Measurements from ENCODE around the gene IFI16. TPM values are rescaled to one million over a fixed set of nuclear protein-coding genes. Genes with fewer than 3 reads are reported as not detected.
A peak's percentile ranks its signal among the peaks of the same experiment; 100 is the strongest.

Gene IFI16
- total RNA-seq, 1 donor from 2014 or later: 21.9 TPM

GRCh38 chr1:159065106-159065505 is 55.4 kb downstream of the IFI16 start:
- H3K4me1 ChIP-seq: peaks cover 2% of the 10 kb centered on the region
- H3K4me3 ChIP-seq: no peak overlapping the region
- TF ChIP-seq, protein P1, sequence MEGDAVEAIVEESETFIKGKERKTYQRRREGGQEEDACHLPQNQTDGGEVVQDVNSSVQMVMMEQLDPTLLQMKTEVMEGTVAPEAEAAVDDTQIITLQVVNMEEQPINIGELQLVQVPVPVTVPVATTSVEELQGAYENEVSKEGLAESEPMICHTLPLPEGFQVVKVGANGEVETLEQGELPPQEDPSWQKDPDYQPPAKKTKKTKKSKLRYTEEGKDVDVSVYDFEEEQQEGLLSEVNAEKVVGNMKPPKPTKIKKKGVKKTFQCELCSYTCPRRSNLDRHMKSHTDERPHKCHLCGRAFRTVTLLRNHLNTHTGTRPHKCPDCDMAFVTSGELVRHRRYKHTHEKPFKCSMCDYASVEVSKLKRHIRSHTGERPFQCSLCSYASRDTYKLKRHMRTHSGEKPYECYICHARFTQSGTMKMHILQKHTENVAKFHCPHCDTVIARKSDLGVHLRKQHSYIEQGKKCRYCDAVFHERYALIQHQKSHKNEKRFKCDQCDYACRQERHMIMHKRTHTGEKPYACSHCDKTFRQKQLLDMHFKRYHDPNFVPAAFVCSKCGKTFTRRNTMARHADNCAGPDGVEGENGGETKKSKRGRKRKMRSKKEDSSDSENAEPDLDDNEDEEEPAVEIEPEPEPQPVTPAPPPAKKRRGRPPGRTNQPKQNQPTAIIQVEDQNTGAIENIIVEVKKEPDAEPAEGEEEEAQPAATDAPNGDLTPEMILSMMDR (IDR thresholded peaks at IDR 0.05; ENCODE audit: borderline replicate concordance): no peak
- intact Hi-C loops (cut with micrococcal nuclease): no loop called here
- DNase-seq: no peak
- no peaks in the 10 kb centered on the region for H3K27me3 ChIP-seq (ENCODE audit: low read depth)
- no peaks in the 10 kb centered on the region for H3K9me3 ChIP-seq (replicated peaks)
- no peaks in the 10 kb centered on the region for H3K36me3 ChIP-seq
- no peak overlapping the region for H3K27ac ChIP-seq (replicated peaks)

DNA sequence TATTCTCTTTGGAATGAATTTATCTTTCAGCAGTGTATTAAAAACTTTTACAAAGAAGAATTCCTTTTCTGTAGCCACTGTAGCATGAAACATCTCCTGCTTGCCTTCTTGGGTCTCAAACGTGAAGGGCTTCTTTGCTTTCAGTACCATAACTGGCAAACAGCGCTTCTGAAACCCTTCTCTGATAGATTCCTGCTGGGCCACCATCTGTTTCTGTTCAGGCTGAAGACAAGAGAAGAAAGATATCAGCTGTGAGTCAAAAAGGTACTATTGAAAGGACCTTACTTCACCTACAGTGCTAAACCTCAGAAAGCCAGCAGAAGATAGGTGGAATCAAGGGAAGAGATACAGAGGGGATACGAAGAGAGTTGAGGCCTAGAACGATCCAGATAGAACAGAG is 56.4 kb downstream of the IFI16 start:
- no peaks in the 10 kb centered on the region for H3K9me3 ChIP-seq (replicated peaks)
- no peak overlapping the region for H3K4me3 ChIP-seq
- peaks cover 2% of the 10 kb centered on the region for H3K4me1 ChIP-seq
- no peak overlapping the region for H3K27ac ChIP-seq (replicated peaks)
- TF ChIP-seq, protein P1 (IDR thresholded peaks at IDR 0.05; ENCODE audit: borderline replicate concordance): no peak
- DNase-seq: no peak
- H3K27me3 ChIP-seq (ENCODE audit: low read depth): no peaks in the 10 kb centered on the region
- intact Hi-C loops (cut with micrococcal nuclease): no loop called here
- no peaks in the 10 kb centered on the region for H3K36me3 ChIP-seq

DNA sequence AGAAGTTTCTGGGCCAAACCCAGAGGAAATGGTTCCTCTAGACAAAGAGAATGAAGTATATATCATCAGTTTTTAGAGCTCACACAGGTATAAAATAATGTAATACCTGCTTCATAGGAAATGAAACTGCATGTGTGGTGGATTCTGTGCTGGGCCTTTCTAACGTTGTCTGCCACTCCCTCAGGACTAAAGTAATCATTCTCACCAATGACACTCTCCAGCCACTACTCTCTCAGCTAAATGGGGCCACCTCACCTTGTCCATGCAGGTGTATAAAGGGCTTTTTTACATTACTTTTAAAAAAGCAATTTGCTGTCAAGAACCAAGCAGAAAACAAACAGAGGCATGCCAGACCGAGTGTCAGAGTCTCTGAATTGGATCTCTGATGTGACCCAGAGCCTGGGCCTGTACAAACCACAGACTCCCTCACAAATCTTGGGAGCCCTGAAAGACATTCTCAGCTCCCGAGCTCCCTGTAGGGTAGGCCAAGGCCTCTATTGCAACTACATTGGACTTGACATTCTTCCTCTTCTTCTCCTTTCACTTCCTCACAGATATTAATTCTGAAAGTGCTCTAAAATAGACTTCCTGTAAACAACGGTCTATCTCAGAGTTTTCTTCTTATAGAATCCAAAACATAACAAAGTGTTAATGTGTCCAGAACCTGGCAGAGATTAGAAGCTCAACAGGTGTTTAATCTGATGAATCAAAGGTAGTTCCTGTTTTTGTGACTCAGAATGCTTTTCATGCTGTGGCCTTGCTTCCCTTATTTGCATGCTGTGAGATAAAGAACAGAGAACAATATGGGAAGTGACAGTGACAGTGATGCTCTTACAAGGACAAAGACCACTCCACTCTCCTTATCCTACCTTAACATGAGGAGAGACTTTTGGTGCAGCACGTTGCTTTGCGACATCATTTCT is 58.3 kb downstream of the IFI16 start:
- Histone ChIP-seq H3K4me3 (no peak overlapping the region), H3K9me3 (replicated peaks) (no peaks in the 10 kb centered on the region)

DNA sequence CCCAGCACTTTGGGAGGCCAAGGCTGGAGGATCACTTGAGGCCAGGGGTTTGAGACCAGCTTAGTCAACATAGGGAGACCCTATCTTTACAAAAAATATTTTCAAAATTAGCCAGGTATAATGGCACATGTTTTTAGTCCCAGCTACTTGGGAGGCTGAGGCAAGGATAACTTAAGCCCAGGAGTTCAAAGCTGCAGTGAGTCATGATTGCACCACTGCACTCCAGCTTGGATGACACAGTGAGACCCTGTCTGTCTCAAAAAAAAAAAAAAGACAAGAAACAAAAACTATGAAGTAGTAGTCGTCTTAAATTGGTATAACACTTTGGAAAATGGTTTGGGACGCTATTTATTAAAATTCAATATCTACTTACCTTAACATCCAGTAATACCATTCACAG is 59.2 kb downstream of the IFI16 start:
- intact Hi-C loops (cut with micrococcal nuclease): no loop called here
- H3K4me3 ChIP-seq: no peak overlapping the region
- no peaks in the 10 kb centered on the region for H3K36me3 ChIP-seq
- no peak overlapping the region for H3K27ac ChIP-seq (replicated peaks)
- H3K27me3 ChIP-seq (ENCODE audit: low read depth): no peaks in the 10 kb centered on the region
- no peak for DNase-seq
- peaks cover 2% of the 10 kb centered on the region for H3K4me1 ChIP-seq
- TF ChIP-seq, protein P1 (IDR thresholded peaks at IDR 0.05; ENCODE audit: borderline replicate concordance): no peak
- no peaks in the 10 kb centered on the region for H3K9me3 ChIP-seq (replicated peaks)

More for the DNA sequence above, 58.3 kb downstream of the IFI16 start:
- no peak for DNase-seq
- intact Hi-C loops (cut with micrococcal nuclease): no loop called here
- H3K4me1 ChIP-seq: peaks cover 2% of the 10 kb centered on the region
- TF ChIP-seq, protein P1 (IDR thresholded peaks at IDR 0.05; ENCODE audit: borderline replicate concordance): no peak
- H3K27ac ChIP-seq (replicated peaks): peak overlapping the region; percentile 15
- no peaks in the 10 kb centered on the region for H3K36me3 ChIP-seq
- no peaks in the 10 kb centered on the region for H3K27me3 ChIP-seq (ENCODE audit: low read depth)

- H3K9me3 ChIP-seq (replicated peaks): no peaks in the 10 kb centered on the region
- peaks cover 2% of the 10 kb centered on the region for H3K4me1 ChIP-seq
- no peaks in the 10 kb centered on the region for H3K27me3 ChIP-seq (ENCODE audit: low read depth)
- DNase-seq: no peak
- no peaks in the 10 kb centered on the region for H3K36me3 ChIP-seq
- TF ChIP-seq, protein P1 (IDR thresholded peaks at IDR 0.05; ENCODE audit: borderline replicate concordance): peak; percentile 81
- intact Hi-C loops (cut with micrococcal nuclease): no loop called here
- no peak overlapping the region for H3K4me3 ChIP-seq
- no peak overlapping the region for H3K27ac ChIP-seq (replicated peaks)
Measured at GRCh38 chr1:159071970-159072582, 62.4 kb downstream of the IFI16 start.
